HG02798 (cell line): ENCODE results near the gene ZNF783.
"Not testable (repeated sequence)": the region's sequence is repeated elsewhere in the genome, so short reads cannot be mapped to it uniquely, and the experiment has no call there.

Experiments used
- ATAC-seq: cut with Tn5 transposase; IDR thresholded peaks from one replicate; pipeline ENCODE4 v1.9.1; 2021; ENCODE audit warnings: mild to moderate bottlenecking; ENCODE audit not compliant: unreplicated experiment, poor library complexity

Gene ZNF783

DNA sequence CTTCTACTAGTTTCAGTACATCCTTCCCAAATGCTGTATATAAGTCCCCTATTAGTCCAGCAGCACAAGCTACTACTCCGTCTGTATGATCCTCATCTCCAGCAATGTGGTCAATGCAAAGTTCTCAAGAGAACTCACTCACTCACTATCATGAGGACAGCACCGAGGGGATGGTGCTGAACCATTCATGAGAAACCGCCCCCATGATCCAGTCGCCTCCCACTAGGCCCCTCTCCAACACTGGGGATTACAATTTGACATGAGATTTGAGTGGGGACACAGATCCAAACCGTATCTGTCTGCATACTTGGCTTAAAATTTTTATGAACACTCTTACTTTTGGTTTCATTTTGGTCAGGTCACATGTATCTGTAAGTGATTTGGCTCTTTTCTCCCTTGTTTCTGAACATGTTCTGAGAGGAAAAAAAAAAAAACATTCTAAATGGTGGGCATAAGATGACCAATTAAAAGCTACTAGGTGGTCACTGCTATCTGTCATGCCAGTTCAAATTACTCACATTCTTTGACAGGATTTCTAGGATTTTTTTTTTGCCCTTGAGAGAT lies 60.1 kb downstream of the ZNF783 start:
- no peak for ATAC-seq

DNA sequence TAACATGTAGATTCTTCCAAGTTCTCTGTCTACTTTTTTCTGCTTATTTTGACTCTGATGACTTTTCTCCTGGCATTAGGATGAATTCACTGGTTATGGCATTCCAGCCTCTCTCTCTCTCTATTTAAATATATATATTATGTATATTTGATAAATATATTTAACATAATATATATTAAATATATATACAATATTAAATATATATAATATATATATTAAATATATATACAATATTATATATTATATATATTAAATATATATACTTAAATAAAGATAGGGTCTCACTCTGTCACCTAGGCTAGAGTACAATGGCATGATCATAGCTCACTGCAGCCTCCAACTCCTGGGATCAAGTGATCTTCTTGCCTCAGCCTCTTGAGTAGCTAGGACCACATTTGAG lies 60.7 kb downstream of the ZNF783 start:
- ATAC-seq = no peak

DNA sequence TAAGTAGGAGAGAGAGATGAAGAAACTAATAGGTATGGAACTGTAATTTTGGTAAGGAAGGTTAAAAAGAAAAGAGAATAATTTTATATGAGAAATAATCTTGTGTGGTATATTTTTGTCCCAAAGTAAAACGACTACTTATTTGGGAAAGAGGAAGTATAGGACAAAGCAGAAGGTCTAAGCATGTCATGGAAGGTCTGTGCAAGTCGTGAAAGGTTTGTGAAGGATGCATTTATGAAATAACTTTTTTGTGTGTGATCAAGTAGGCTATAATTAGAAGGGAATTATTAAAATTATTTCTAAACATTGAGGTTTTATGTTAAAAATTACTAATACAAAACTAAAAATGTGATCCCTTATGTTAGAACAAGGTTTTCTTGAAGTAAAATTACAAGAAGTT lies 63.3 kb downstream of the ZNF783 start:
- ATAC-seq = no peak

DNA sequence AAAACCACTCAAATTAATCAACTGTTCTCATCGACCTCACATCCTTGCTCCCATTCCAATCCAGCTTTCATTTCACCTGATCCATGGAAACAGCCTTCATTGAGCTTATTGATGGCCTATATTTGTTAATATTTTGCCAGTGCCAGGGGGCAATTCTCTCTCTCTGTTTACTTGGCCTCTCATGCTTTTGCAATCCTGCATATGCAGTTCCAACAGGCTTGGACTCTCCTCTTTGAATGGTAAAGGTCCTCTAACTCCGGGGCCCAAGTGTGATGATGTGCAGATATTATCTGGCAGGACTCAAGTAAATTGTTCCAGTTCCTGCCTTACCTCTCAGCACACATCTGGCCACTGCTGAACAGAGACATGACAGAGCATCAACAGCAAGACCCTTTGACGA lies 67.3 kb downstream of the ZNF783 start:
- ATAC-seq = no peak

DNA sequence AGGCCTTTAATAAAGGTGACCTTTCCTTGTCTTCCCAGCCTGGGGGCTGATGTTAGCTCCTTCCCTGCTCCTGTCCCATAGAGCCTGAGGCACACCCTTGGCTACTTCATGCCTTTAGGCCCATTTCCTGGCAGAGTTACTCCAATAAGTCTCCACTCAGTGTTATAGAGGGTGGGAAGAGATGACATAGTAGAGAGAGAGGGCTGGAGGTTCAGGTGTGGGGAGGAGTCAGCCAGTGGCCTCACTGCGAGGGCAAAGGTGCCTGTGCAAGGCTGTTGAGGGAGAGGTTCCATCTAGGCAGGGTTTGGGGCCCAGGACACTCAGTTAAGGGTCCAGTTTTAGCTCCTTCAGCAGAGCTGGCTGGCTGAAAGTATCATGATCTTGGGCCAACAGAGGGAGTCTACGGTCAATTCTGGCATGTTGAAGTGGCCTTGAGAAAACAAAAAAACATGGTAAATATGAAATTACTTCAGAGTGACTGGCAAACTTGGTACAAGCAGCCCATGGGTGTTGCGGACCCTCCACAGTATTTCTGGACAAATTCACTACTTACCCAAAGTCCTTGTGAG lies 67.9 kb downstream of the ZNF783 start:
- ATAC-seq = no peak

DNA sequence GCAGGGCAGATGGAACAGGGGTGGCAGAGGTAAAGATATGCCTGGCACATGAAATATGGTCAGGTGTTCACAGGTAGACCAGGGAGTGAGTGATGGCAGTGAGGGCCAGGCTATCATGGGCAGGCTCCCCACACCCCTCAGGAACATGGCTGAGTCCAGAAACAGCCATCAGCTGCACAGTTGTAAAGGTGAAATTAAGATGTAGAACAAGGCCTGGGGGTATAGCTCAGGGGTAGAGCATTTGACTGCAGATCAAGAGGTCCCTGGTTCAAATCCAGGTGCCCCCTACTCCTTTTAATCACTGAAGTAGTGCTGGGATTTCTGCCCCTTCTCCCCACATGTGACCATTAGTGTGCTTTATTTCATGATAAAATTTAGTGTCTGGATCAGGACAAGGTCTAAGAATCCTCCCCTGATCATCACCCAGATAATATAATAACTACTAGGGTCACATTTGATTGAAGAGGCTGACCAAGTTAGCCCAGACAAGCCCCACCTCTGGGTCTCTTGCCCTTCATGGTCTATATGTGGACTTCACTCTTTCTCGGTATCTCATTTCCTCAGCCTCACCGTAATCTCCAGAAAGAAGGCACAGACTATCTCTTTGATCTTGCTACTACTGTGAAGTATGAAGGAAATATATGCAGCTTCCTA lies 69.0 kb downstream of the ZNF783 start:
- no peak for ATAC-seq

DNA sequence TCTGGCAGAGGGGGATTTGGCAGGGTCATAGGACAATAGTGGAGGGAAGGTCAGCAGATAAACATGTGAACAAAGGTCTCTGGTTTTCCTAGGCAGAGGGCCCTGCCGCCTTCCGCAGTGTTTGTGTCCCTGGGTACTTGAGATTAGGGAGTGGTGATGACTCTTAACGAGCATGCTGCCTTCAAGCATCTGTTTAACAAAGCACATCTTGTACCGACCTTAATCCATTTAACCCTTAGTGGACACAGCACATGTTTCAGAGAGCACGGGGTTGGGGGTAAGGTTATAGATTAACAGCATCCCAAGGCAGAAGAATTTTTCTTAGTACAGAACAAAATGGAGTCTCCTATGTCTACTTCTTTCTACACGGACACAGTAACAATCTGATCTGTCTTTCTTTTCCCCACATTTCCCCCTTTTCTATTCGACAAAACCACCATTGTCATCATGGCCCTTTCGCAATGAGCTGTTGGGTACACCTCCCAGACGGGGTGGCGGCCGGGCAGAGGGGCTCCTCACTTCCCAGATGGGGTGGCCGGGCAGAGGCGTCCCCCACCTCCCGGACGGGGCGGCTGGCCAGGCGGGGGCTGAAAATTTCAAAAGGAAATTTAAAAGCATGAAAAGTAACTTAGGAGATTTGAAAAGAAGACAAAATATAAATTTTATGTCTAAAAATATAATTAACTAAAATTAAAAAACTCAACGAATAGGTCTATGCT lies 70.8 kb downstream of the ZNF783 start:
- not testable (repeated sequence) for ATAC-seq

DNA sequence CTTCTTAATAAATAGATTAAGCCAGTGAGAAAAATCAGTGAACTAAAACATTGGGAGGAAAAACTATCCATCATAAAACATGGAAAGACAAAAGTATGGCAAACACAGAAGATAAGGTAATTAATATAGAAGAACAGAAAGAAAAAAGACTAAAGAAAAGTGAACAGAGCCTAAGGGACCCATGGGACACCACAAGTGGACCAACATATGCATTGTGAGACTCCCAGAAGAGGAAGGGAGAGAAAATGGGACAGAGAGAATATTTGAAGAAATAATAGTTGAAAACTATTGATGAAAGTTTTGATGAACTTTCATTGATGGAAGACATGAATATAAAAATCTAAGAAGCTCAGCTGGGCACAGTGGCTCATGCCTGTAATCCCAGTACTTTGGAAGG lies 71.3 kb downstream of the ZNF783 start:
- ATAC-seq = no peak

DNA sequence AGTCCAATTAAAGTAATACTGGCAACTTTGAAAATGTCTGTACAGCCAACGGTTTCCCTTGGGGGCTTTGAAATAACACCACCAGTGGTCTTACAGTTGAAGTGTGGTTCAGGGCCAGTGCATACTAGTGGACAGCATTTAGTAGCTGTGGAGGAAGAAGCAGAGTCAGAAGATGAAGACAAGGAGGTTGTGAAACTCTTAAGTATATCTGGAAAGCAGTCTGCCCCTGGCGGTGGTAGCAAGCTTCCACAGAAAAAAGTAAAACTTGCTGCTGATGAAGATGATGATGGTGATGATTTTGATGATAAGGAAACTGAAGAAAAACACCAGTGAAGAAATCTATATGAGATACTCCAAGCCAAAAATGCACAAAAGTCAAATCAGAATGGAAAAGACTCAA lies 72.2 kb downstream of the ZNF783 start:
- no peak for ATAC-seq
